Colonic mucosa (tissue), 4 donors: ENCODE data around the gene RXFP3. TPM values are rescaled to one million over a fixed set of nuclear protein-coding genes. Genes with fewer than 3 reads are reported as not detected.

ENCODE experiments used
- DNase-seq: peaks from one replicate; pipeline ENCODE4 v3.0.0-alpha.2; 2020
- H3K27ac ChIP-seq: fragments of 200-600 bp; one replicate; pipeline ENCODE4 v1.8.0; 2021
- H3K27me3 ChIP-seq: fragments of 200-600 bp; one replicate; pipeline ENCODE4 v1.8.0; 2021
- H3K36me3 ChIP-seq: fragments of 200-600 bp; one replicate; pipeline ENCODE4 v1.8.0; 2021
- H3K4me1 ChIP-seq: fragments of 200-600 bp; one replicate; pipeline ENCODE4 v1.8.0; 2021; ENCODE audit warnings: mild to moderate bottlenecking
- H3K4me3 ChIP-seq: fragments of 200-600 bp; one replicate; pipeline ENCODE4 v1.8.0; 2021
- H3K9ac ChIP-seq, 2 donors: one replicate each; pipeline ENCODE4 v1.7.0; 2013; ENCODE audit warnings: control low read depth in 2 of 2, low read depth in 2 of 2, low read length in 2 of 2
- H3K9me3 ChIP-seq: fragments of 200-600 bp; one replicate; pipeline ENCODE4 v1.8.0; 2021
- CTCF ChIP-seq: fragments of 200-600 bp; IDR thresholded peaks from one replicate; pipeline ENCODE4 v1.8.0; 2022; ENCODE audit warnings: antibody characterized with exemption, mild to moderate bottlenecking
- intact Hi-C: fragments of 100-400 bp; cut with DNase I; formaldehyde crosslinking; loops from one replicate; pipeline ENCODE4 v1.14.1; 2022
- total RNA-seq, 2 donors: library from RNA; stranded (reverse); fragmentation: NEBNext Ultra II Directional in 1 of 2; extraction: Animal tissue kit (Norgen Biotek cat#: 25700) in 1 of 2; gene quantifications; one replicate each; pipeline ENCODE4 v1.2.1, GENCODE V29; 2021
- donor health status: healthy.
- donor health status: DM: no; HTN: no; CAD: no.
- donor health status: DM: no; HTN: no; CAD: no.

RXFP3 gene
- total RNA-seq, 2 donors from 2014 or later, result not detected

GRCh38 chr5:33891788-33892619 lies 44.2 kb upstream of the RXFP3 start, which contains the start of gene ADAMTS12:
ADAMTS12 (minus strand) TSS chr5:33891990; CDS start chr5:33891856, 134 bp downstream.
- no peaks in the 10 kb centered on the region for H3K27me3 ChIP-seq
- H3K27ac ChIP-seq, result no peak within 1 kb of the TSS
- no peak for TF ChIP-seq CTCF
- no peaks in the 10 kb centered on the region for H3K36me3 ChIP-seq
- DNase-seq, result peak; percentile 23
- H3K9ac ChIP-seq, result no peak within 1 kb of the TSS
- H3K9me3 ChIP-seq, result no peaks in the 10 kb centered on the region
- H3K4me1 ChIP-seq, result no peaks in the 10 kb centered on the region
- intact Hi-C loops, result no loop called here
- H3K4me3 ChIP-seq, result no peak within 1 kb of the TSS

GRCh38 chr5:33892620-33893137 lies 43.5 kb upstream of the RXFP3 start:
- no peak for DNase-seq
- TF ChIP-seq CTCF, result no peak
- Histone ChIP-seq H3K9me3 (no peaks in the 10 kb centered on the region), H3K4me3 (no peak overlapping the region), H3K4me1 (no peaks in the 10 kb centered on the region), H3K36me3 (no peaks in the 10 kb centered on the region), H3K27ac (no peak overlapping the region), H3K9ac (no peak overlapping the region), H3K27me3 (no peaks in the 10 kb centered on the region)
- intact Hi-C loops, result no loop called here

- Histone ChIP-seq H3K36me3 (no peaks in the 10 kb centered on the region), H3K4me1 (no peaks in the 10 kb centered on the region), H3K4me3 (no peak overlapping the region), H3K27me3 (no peaks in the 10 kb centered on the region), H3K9me3 (no peaks in the 10 kb centered on the region), H3K27ac (no peak overlapping the region), H3K9ac (no peak overlapping the region)
- no peak for TF ChIP-seq CTCF
- DNase-seq, result no peak
- intact Hi-C loops, result no loop called here
Measured at GRCh38 chr5:33894566-33894965, 41.6 kb upstream of the RXFP3 start.

GRCh38 chr5:33901156-33901555 lies 35.0 kb upstream of the RXFP3 start:
- intact Hi-C loops, result no loop called here
- H3K4me3 ChIP-seq, result no peak overlapping the region
- no peak for DNase-seq
- no peaks in the 10 kb centered on the region for H3K36me3 ChIP-seq
- H3K27ac ChIP-seq, result no peak overlapping the region
- no peaks in the 10 kb centered on the region for H3K4me1 ChIP-seq
- TF ChIP-seq CTCF, result no peak
- no peaks in the 10 kb centered on the region for H3K27me3 ChIP-seq
- no peak overlapping the region for H3K9ac ChIP-seq
- H3K9me3 ChIP-seq, result no peaks in the 10 kb centered on the region

GRCh38 chr5:33903118-33903517 lies 33.1 kb upstream of the RXFP3 start:
- no peak for DNase-seq
- Histone ChIP-seq H3K36me3 (no peaks in the 10 kb centered on the region), H3K4me1 (no peaks in the 10 kb centered on the region), H3K27me3 (no peaks in the 10 kb centered on the region), H3K27ac (no peak overlapping the region), H3K9me3 (no peaks in the 10 kb centered on the region), H3K9ac (no peak overlapping the region), H3K4me3 (no peak overlapping the region)
- intact Hi-C loops, result no loop called here
- TF ChIP-seq CTCF, result no peak
